Activated CD4-positive, alpha-beta T cell treated with anti-CD3 and anti-CD28 coated beads, Interleukin-2, amount 10 ng/mL, durations not matched to agents 7 days and 5 days (primary cell): ENCODE data around the gene CDH3. TPM values are rescaled to one million over a fixed set of nuclear protein-coding genes. Genes with fewer than 3 reads are reported as not detected.

Experiments
- CTCF ChIA-PET: fragments of 350-600 bp; sonication (Branson Sonifier 250); formaldehyde crosslinking; loops from one replicate; lab custom pipeline; 2021; ENCODE audit warnings: antibody characterized with exemption; lab: Charles Lee
- POLR2A ChIA-PET: fragments of 350-600 bp; sonication (Branson Sonifier 250); formaldehyde crosslinking; loops from one replicate; lab custom pipeline; 2021; ENCODE audit warnings: antibody characterized with exemption; lab: Charles Lee
- DNase-seq: peaks from one replicate; pipeline ENCODE4 v3.0.0-alpha.2; 2020
- H3K27ac Mint-ChIP-seq: one replicate; pipeline ENCODE4 v1.8.0; 2021; ENCODE audit warnings: mild to moderate bottlenecking, moderate library complexity, mixed read lengths
- H3K27me3 Mint-ChIP-seq: one replicate; pipeline ENCODE4 v1.8.0; 2021; ENCODE audit warnings: mixed read lengths
- H3K36me3 Mint-ChIP-seq: one replicate; pipeline ENCODE4 v1.8.0; 2021; ENCODE audit warnings: low read depth, mixed read lengths
- H3K4me1 Mint-ChIP-seq: one replicate; pipeline ENCODE4 v1.8.0; 2021; ENCODE audit warnings: mixed read lengths
- H3K4me3 Mint-ChIP-seq: one replicate; pipeline ENCODE4 v1.8.0; 2021; ENCODE audit warnings: mild to moderate bottlenecking, moderate library complexity, mixed read lengths
- H3K9me3 Mint-ChIP-seq: one replicate; pipeline ENCODE4 v1.8.0; 2021; ENCODE audit warnings: mixed read lengths
- total RNA-seq, 2 experiments: library from RNA; stranded (reverse); gene quantifications; one replicate each; pipeline ENCODE4 v1.2.3, GENCODE V29; 2021

The CDH3 gene
- under 1 TPM in 1 of 2 experiments, not detected in 1; 0.31 TPM for total RNA-seq

- CTCF ChIA-PET = interaction anchor here (1.1 kb wide), 1 partner anchor 116 kb away, joined by 3 read pairs; no protein-coding TSS in a partner anchor
- H3K27ac Mint-ChIP-seq = no peak within 1 kb of the TSS
- peaks cover 18% of the 10 kb centered on the region for H3K4me1 Mint-ChIP-seq
- H3K36me3 Mint-ChIP-seq = no peaks in the 10 kb centered on the region
- H3K4me3 Mint-ChIP-seq = no peak within 1 kb of the TSS
- peaks cover 2% of the 10 kb centered on the region for H3K9me3 Mint-ChIP-seq
- POLR2A ChIA-PET = no interaction called here
- no peak for DNase-seq
- peaks cover 59% of the 10 kb centered on the region for H3K27me3 Mint-ChIP-seq
These were observed at the start of gene CDH3 for GRCh38 chr16:68644715-68645493. Gene CDH3 (plus strand): TSS chr16:68645310. CDS start chr16:68645380, 70 bp downstream.

DNA sequence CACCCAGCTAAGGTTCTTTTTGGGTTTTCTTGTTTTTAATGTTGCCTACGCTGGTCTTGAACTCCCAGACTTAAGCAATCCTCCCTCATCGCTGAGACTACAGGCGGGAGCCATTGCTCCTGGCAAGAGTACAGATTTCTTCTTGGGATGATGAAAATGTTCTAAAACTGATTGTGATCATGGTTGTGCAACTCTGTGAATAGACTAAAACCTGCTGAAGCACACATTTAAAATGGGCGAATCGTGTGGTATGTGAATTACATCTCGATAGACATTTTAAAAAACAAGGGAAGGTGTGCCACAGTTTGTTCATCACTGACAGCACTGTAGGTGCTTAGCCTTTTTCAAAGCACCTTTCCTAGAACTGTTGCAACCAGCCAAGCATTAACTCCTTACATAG, 48.8 kb upstream of the CDH3 start:
- no peak overlapping the region for H3K4me3 Mint-ChIP-seq
- H3K27ac Mint-ChIP-seq = no peak overlapping the region
- POLR2A ChIA-PET = no interaction called here
- peaks cover 9% of the 10 kb centered on the region for H3K36me3 Mint-ChIP-seq
- no peaks in the 10 kb centered on the region for H3K27me3 Mint-ChIP-seq
- no peak for DNase-seq
- no peaks in the 10 kb centered on the region for H3K4me1 Mint-ChIP-seq
- CTCF ChIA-PET = no interaction called here
- peaks cover 18% of the 10 kb centered on the region for H3K9me3 Mint-ChIP-seq

- Mint-ChIP-seq H3K27me3 (no peaks in the 10 kb centered on the region), H3K36me3 (no peaks in the 10 kb centered on the region), H3K9me3 (peaks cover 2% of the 10 kb centered on the region), H3K27ac (no peak overlapping the region), H3K4me3 (no peak overlapping the region), H3K4me1 (no peaks in the 10 kb centered on the region)
- POLR2A ChIA-PET = no interaction called here
- CTCF ChIA-PET = interaction anchor here (0.6 to 2.4 kb wide), 4 partner anchors 9 to 434 kb away, joined by 3 to 14 read pairs (median 3); no protein-coding TSS in a partner anchor
- DNase-seq = no peak
These were observed 45.5 kb upstream of the CDH3 start for GRCh38 chr16:68599586-68599985.

GRCh38 chr16:68605746-68606145, 39.4 kb upstream of the CDH3 start:
- H3K36me3 Mint-ChIP-seq = no peaks in the 10 kb centered on the region
- peaks cover 3% of the 10 kb centered on the region for H3K9me3 Mint-ChIP-seq
- no peak overlapping the region for H3K27ac Mint-ChIP-seq
- H3K4me3 Mint-ChIP-seq = no peak overlapping the region
- CTCF ChIA-PET = interaction anchor here (0.6 kb wide), 1 partner anchor 40 kb away, joined by 3 read pairs; no protein-coding TSS in a partner anchor
- POLR2A ChIA-PET = no interaction called here
- no peak for DNase-seq
- H3K4me1 Mint-ChIP-seq = no peaks in the 10 kb centered on the region
- no peaks in the 10 kb centered on the region for H3K27me3 Mint-ChIP-seq

GRCh38 chr16:68607443-68607842, 37.7 kb upstream of the CDH3 start:
- ChIA-PET CTCF (no interaction called here), POLR2A (no interaction called here)
- no peak overlapping the region for H3K27ac Mint-ChIP-seq
- H3K27me3 Mint-ChIP-seq = no peaks in the 10 kb centered on the region
- no peak for DNase-seq
- no peaks in the 10 kb centered on the region for H3K4me1 Mint-ChIP-seq
- no peaks in the 10 kb centered on the region for H3K36me3 Mint-ChIP-seq
- peaks cover 3% of the 10 kb centered on the region for H3K9me3 Mint-ChIP-seq
- H3K4me3 Mint-ChIP-seq = no peak overlapping the region

DNA sequence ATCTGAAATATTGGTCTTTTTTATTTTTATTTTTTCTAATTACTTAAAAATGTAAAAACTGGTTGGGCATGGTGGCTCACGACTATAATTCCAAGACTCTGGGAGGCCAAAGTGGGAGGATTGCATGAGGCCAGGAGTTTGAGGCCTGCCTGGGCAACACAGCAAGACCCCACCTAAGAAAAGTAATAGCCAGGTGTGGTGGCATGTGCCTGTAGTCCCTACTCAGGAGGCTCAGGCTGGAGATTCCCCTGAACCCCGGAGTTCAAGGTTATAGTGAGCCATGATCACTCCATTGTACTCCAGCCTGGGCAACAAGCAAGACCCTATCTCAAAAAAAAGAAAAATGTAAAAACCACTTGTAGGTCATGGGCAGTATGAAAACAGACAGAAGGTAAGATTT, 36.8 kb upstream of the CDH3 start:
- Mint-ChIP-seq H3K4me3 (no peak overlapping the region), H3K27ac (no peak overlapping the region), H3K36me3 (no peaks in the 10 kb centered on the region), H3K9me3 (peaks cover 3% of the 10 kb centered on the region), H3K27me3 (no peaks in the 10 kb centered on the region), H3K4me1 (no peaks in the 10 kb centered on the region)
- no peak for DNase-seq
- ChIA-PET CTCF (no interaction called here), POLR2A (no interaction called here)

- H3K4me1 Mint-ChIP-seq = no peaks in the 10 kb centered on the region
- no peak overlapping the region for H3K4me3 Mint-ChIP-seq
- DNase-seq = no peak
- CTCF ChIA-PET = interaction anchor here (0.5 kb wide), 1 partner anchor 50 kb away, joined by 3 read pairs; no protein-coding TSS in a partner anchor
- no peak overlapping the region for H3K27ac Mint-ChIP-seq
- H3K36me3 Mint-ChIP-seq = no peaks in the 10 kb centered on the region
- H3K27me3 Mint-ChIP-seq = no peaks in the 10 kb centered on the region
- H3K9me3 Mint-ChIP-seq = peaks cover 15% of the 10 kb centered on the region
- POLR2A ChIA-PET = no interaction called here
These were observed 32.1 kb upstream of the CDH3 start for GRCh38 chr16:68612996-68613395.

DNA sequence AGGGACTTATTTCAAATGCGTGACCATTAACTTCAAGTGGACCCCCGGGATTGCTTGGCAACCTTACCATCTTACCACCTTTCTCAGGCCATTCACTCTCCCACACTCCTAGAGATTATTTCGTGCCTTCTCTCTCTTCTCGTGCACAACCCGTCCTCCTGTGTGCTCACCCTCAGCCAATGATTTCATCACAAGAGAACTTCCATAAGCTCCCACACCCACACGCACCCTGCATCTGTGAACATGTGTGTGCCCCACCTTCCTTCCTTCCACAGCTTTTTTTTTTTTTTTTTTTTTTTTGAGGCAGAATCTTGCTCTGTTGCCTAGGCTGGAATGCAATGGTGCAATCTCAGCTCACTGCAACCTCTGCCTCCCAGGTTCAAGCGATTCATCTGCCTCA, 27.4 kb upstream of the CDH3 start:
- no peaks in the 10 kb centered on the region for H3K27me3 Mint-ChIP-seq
- H3K36me3 Mint-ChIP-seq = no peaks in the 10 kb centered on the region
- POLR2A ChIA-PET = no interaction called here
- CTCF ChIA-PET = interaction anchor here (0.6 kb wide), 1 partner anchor 639 kb away, joined by 4 read pairs; no protein-coding TSS in a partner anchor
- H3K27ac Mint-ChIP-seq = no peak overlapping the region
- no peak overlapping the region for H3K4me3 Mint-ChIP-seq
- H3K4me1 Mint-ChIP-seq = no peaks in the 10 kb centered on the region
- H3K9me3 Mint-ChIP-seq = peaks cover 12% of the 10 kb centered on the region
- DNase-seq = no peak

DNA sequence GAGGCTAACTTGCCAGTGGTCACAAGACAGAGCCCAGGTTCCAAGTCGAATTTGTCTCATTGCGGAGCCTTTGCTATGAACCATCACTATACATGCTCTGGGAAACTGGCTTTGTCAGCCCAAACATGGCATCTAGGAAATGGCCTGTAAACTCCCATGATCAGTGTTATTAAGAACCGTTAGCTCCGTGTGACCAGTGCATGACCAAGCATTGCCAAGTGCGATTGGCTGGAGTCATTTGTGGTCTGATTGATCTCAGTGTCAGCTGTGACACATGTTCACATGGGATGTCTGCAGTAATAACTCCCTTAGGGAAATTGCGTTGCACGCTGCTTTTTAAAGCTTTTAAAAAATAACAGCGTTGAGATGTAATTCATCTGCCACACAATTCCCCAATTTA, 18.6 kb upstream of the CDH3 start:
- H3K9me3 Mint-ChIP-seq = no peaks in the 10 kb centered on the region
- no peak for DNase-seq
- CTCF ChIA-PET = no interaction called here
- no peaks in the 10 kb centered on the region for H3K4me1 Mint-ChIP-seq
- H3K36me3 Mint-ChIP-seq = no peaks in the 10 kb centered on the region
- no peak overlapping the region for H3K27ac Mint-ChIP-seq
- no peak overlapping the region for H3K4me3 Mint-ChIP-seq
- no peaks in the 10 kb centered on the region for H3K27me3 Mint-ChIP-seq
- POLR2A ChIA-PET = no interaction called here

DNA sequence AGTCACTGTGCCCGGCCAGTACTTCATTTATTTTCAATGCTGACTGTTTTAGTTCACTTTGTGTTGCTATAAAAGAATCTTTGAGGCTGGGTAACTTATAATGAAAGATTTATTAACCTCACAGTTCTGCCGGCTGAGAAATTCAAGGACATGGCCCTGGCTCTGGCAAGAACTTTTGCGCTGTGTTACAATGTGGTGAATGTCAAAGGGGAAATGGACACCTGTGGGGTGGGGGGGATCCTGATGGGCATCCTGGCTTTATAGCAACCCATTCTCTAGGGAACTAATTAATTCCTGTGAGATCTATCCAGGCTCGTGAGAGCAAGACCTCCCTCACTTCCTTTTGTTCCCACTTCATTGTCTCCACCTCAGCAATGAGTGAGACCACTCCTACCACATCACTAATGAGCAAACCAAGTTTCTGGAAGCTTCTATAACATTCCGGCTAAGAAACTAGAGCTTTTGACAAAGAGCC, 17.1 kb upstream of the CDH3 start:
- ChIA-PET CTCF (no interaction called here), POLR2A (no interaction called here)
- Mint-ChIP-seq H3K27ac (no peak overlapping the region), H3K36me3 (no peaks in the 10 kb centered on the region), H3K4me1 (no peaks in the 10 kb centered on the region), H3K9me3 (no peaks in the 10 kb centered on the region), H3K27me3 (no peaks in the 10 kb centered on the region), H3K4me3 (no peak overlapping the region)
- DNase-seq = no peak

DNA sequence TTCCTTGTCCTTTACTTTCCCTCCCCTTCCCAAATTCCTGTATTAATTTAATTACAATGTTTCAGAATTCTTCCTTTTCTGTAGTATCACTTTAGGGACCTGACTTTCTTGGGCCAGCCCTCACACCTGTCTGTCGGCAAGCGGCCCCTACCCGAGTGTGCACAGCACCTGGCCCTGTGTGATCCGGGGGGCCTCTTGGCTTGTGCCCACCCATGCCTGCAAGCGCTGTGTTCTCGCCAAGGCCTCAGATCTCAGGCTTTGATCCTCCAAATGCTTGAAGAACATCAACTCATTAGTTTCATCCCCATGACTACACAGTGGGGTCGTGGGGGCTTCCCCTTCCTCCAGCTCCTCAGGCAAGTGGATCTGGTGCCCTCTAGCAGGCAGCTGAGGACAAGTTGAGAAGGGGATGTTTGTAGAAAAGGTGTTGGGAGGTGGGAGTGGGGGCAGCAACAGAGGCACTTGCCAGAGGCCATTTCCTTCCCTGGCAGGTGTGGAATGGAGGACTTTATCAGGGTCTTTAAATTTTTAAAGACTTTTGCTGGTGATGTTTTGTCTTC, 15.7 kb upstream of the CDH3 start:
- H3K4me1 Mint-ChIP-seq = no peaks in the 10 kb centered on the region
- H3K27ac Mint-ChIP-seq = no peak overlapping the region
- H3K36me3 Mint-ChIP-seq = no peaks in the 10 kb centered on the region
- no peaks in the 10 kb centered on the region for H3K27me3 Mint-ChIP-seq
- ChIA-PET CTCF (interaction anchor here (0.5 kb wide), 1 partner anchor 1418 kb away, joined by 3 read pairs; no protein-coding TSS in a partner anchor), POLR2A (no interaction called here)
- DNase-seq = no peak
- no peaks in the 10 kb centered on the region for H3K9me3 Mint-ChIP-seq
- H3K4me3 Mint-ChIP-seq = no peak overlapping the region

GRCh38 chr16:68636064-68636560, 9.0 kb upstream of the CDH3 start:
- POLR2A ChIA-PET = no interaction called here
- CTCF ChIA-PET = no interaction called here
- H3K27ac Mint-ChIP-seq = no peak overlapping the region

GRCh38 chr16:68636818-68637217, 8.3 kb upstream of the CDH3 start:
- Mint-ChIP-seq H3K4me3 (no peak overlapping the region), H3K27ac (no peak overlapping the region), H3K36me3 (no peaks in the 10 kb centered on the region), H3K9me3 (no peaks in the 10 kb centered on the region), H3K4me1 (peaks cover 1% of the 10 kb centered on the region), H3K27me3 (peaks cover 8% of the 10 kb centered on the region)
- ChIA-PET POLR2A (no interaction called here), CTCF (interaction anchor here (0.6 kb wide), 2 partner anchors 17 to 161 kb away, joined by 3 to 5 read pairs; no protein-coding TSS in a partner anchor)
- DNase-seq = no peak

More at GRCh38 chr16:68636064-68636560, 9.0 kb upstream of the CDH3 start:
- H3K27me3 Mint-ChIP-seq = peaks cover 4% of the 10 kb centered on the region
- peaks cover 1% of the 10 kb centered on the region for H3K4me1 Mint-ChIP-seq
- DNase-seq = no peak
- no peaks in the 10 kb centered on the region for H3K36me3 Mint-ChIP-seq
- H3K4me3 Mint-ChIP-seq = no peak overlapping the region
- no peaks in the 10 kb centered on the region for H3K9me3 Mint-ChIP-seq
